GM08714 (cell line): ENCODE data around the gene TAS2R46.
"Not testable (repeated sequence)": the region's sequence is repeated elsewhere in the genome, so short reads cannot be mapped to it uniquely, and the experiment has no call there.

Experiments used
- H3K4me3 ChIP-seq: fragments of 200-500 bp; sonication (Bioruptor generic); 2 replicates; pipeline ENCODE4 v1.5.1; 2014; ENCODE audit warnings: mild to moderate bottlenecking, low read length, inconsistent platforms
- ZNF274 ChIP-seq: IDR thresholded peaks from 2 replicates; pipeline ENCODE4 v1.6.1; 2012; ENCODE audit warnings: mild to moderate bottlenecking, low read depth, low read length

The TAS2R46 gene

GRCh38 chr12:11059784-11060183 is 2.3 kb downstream of the TAS2R46 start:
- no peak for TF ChIP-seq ZNF274
- H3K4me3 ChIP-seq: no peak overlapping the region

- no peak overlapping the region for H3K4me3 ChIP-seq
- no peak for TF ChIP-seq ZNF274
Observed at GRCh38 chr12:11059041-11059440, 3.1 kb downstream of the TAS2R46 start.

GRCh38 chr12:11055306-11055705 is 6.8 kb downstream of the TAS2R46 start:
- TF ChIP-seq ZNF274: no peak
- no peak overlapping the region for H3K4me3 ChIP-seq

GRCh38 chr12:11049806-11050531 is 12.1 kb downstream of the TAS2R46 start:
- H3K4me3 ChIP-seq: not testable (repeated sequence)

GRCh38 chr12:11041366-11041765 is 20.7 kb downstream of the TAS2R46 start:
- H3K4me3 ChIP-seq: not testable (repeated sequence)

- no peak for TF ChIP-seq ZNF274
- no peak overlapping the region for H3K4me3 ChIP-seq
Observed at GRCh38 chr12:11040162-11040561, 21.9 kb downstream of the TAS2R46 start.

GRCh38 chr12:11039171-11039570 is 22.9 kb downstream of the TAS2R46 start:
- no peak overlapping the region for H3K4me3 ChIP-seq
- no peak for TF ChIP-seq ZNF274

GRCh38 chr12:11033959-11034358 is 28.1 kb downstream of the TAS2R46 start:
- not testable (repeated sequence) for H3K4me3 ChIP-seq

- no peak within 1 kb of the TSS for H3K4me3 ChIP-seq
- TF ChIP-seq ZNF274: no peak
Observed at GRCh38 chr12:11031307-11031706, 30.8 kb downstream of the TAS2R46 start, which contains the start of gene TAS2R31. Gene TAS2R31 (minus strand): TSS chr12:11031407. CDS start chr12:11031335, 72 bp downstream.

- no peak for TF ChIP-seq ZNF274
- H3K4me3 ChIP-seq: no peak overlapping the region
Observed at GRCh38 chr12:11026118-11026517, 36.0 kb downstream of the TAS2R46 start.

GRCh38 chr12:11023387-11023786 is 38.7 kb downstream of the TAS2R46 start:
- TF ChIP-seq ZNF274: no peak
- no peak overlapping the region for H3K4me3 ChIP-seq

- H3K4me3 ChIP-seq: no peak within 1 kb of the TSS
- no peak for TF ChIP-seq ZNF274
Observed at GRCh38 chr12:11022520-11022919, 39.6 kb downstream of the TAS2R46 start, which contains the start of gene TAS2R19. Gene TAS2R19 (minus strand): TSS chr12:11022620. CDS start chr12:11022571, 49 bp downstream.

GRCh38 chr12:11016937-11017336 is 45.2 kb downstream of the TAS2R46 start:
- TF ChIP-seq ZNF274: no peak
- no peak overlapping the region for H3K4me3 ChIP-seq

- TF ChIP-seq ZNF274: no peak
- no peak overlapping the region for H3K4me3 ChIP-seq
Observed at GRCh38 chr12:11015775-11016430, 46.2 kb downstream of the TAS2R46 start.

- no peak overlapping the region for H3K4me3 ChIP-seq
- no peak for TF ChIP-seq ZNF274
Observed at GRCh38 chr12:11014234-11014633, 47.9 kb downstream of the TAS2R46 start.
